GM21737 (cell line): ENCODE data around the gene EEIG2.
"Not testable (repeated sequence)": the region's sequence is repeated elsewhere in the genome, so short reads cannot be mapped to it uniquely, and the experiment has no call there.

ENCODE experiments used
- ATAC-seq: cut with Tn5 transposase; IDR thresholded peaks from one replicate; pipeline ENCODE4 v1.9.1; 2021; ENCODE audit warnings: mild to moderate bottlenecking, moderate library complexity; ENCODE audit not compliant: unreplicated experiment

The EEIG2 gene

GRCh38 chr1:108547493-108547892 lies 12.4 kb upstream of the EEIG2 start:
- not testable (repeated sequence) for ATAC-seq

- ATAC-seq = peak; percentile 82
Measured at GRCh38 chr1:108551137-108551862, 8.6 kb upstream of the EEIG2 start.

DNA sequence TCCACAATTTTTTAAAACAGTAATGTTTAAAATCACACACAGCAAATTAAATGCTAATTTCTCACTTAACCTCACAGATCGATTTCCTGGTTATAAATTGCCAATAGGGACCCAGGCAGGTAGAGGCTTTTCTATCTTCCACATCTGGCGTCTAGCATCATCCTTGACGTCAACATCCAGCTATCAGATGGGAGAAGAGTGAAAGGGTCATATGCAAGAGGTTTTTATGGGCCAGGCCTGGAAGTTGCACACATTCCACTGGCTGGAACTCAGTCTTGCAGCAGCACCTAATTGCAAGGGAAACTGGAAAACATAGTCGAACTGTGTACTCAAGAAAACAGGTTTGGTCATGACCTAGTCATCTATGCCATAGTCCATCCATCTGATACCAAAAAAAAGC lies 6.0 kb upstream of the EEIG2 start:
- no peak for ATAC-seq

- no peak for ATAC-seq
Measured at GRCh38 chr1:108554682-108555427, 5.0 kb upstream of the EEIG2 start.

DNA sequence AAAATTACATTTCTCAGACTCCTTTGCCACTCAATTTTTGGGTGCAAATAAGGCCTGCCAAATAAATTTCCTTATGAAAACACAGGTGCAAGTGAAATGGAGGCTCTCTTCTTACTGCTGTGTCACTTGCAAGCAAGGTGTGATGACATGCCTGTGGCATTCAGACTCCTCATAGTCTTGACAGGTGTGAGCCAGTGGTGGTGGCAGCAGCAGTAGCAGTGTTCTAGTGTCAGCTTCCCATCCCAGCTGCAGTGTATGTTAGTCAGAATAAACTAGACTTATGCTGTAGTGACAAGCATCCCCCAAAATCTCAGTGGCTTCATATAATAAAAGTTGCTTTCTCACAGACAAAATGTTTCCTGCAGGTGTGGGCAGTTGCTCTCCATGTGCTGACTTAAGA lies 3.8 kb upstream of the EEIG2 start:
- ATAC-seq = no peak

DNA sequence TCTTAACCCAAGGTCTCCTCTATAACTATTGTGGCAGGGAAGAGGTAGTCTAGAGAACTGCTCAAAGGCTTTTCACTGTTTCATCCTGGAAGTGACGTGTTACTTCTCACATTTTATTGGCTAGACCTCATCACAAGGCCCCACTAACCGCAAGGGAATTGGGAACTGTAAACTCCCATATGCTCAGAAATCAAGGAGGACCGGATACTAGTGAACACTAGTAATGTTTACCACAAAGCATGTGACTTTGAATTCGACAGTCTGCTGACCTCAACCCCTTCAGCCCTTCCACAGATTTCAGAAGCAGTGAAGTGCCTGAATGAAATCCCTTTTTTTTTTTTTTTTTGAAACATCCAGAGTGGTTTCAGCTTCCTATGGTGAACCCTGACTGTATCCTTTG lies 3.4 kb upstream of the EEIG2 start:
- ATAC-seq = no peak

DNA sequence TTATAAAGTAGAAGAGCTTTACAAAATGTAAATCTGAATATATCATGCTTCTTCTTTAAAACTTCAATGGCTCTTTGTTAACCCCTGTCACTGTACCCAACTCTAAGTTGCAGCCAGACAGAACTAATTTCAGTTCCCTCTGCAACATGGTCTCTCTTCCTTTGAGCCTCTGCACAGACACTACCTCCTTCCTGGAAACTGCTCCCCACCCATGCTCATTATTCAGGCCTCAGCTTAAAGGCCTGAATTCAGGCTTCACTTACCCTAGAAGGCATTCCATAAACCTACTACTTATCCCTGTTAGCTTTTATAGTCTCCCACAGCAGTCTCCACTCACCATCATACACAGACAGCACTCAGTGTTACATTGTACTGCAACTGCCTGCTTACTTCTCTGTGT lies 2.6 kb upstream of the EEIG2 start:
- ATAC-seq = no peak

DNA sequence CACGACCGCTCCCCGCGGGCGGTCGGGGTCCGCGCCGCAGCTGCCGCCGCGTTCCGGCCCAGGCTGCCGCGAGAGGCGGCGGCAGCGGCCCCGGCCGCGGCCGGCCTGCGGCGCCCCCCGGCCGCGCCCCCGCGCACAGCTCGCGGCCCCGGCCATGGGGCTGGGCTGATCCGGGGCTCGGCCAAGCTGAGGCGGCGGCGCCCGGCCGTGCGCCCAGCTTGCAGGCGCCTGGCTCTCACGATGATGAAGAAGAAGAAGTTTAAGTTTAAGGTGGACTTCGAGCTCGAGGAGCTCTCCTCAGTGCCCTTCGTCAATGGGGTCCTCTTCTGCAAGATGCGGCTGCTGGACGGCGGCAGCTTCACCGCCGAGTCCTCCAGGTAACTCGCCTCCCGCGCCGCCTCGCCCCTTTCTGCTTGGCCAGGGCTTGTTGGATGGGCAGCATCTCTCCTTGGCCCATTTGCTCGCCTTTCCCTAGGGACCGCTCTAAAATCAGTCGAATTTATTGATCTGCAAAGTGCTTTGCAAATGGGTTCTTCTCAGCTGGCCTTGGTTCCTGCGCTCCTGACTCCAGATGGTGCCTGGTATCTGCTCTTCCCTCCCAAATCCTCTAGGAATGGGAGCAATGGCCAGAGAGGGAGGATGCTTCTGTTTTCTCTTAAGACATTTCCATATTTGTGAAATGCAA lies 431 bp downstream of the EEIG2 start:
- ATAC-seq = peak; percentile 32

GRCh38 chr1:108560874-108561459 lies 1.1 kb downstream of the EEIG2 start:
- peak; percentile 37 for ATAC-seq

DNA sequence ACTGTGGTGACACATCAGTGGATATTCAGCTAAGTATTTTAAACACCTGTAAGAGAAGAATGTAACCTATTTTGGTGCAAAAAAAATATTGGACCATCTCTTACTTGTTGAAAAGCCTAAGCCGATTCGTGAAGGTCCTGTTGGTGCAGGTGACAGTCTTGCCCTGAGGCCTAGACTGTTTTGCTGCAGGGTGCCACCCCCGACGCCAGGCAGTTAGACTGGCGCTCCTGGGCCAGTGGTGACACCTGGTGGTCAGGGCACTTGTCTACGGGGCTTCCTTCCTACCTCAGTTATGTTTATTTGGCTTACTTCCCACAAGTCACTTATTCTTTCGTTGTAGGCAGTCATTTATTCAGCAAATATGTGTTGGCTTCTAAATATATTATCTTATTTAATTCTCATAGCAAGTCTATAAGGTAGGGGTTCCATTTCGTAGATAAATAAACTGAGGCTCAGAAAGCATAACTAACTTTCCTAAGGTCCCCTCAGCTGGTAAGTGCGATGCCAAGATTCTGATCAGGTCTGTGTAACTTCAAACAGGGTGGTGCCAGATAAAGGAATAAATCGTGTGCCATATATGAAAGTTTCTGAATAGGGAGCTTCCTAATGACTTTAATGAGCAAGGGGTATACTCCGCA lies 1.9 kb downstream of the EEIG2 start:
- ATAC-seq = peak; percentile 53

DNA sequence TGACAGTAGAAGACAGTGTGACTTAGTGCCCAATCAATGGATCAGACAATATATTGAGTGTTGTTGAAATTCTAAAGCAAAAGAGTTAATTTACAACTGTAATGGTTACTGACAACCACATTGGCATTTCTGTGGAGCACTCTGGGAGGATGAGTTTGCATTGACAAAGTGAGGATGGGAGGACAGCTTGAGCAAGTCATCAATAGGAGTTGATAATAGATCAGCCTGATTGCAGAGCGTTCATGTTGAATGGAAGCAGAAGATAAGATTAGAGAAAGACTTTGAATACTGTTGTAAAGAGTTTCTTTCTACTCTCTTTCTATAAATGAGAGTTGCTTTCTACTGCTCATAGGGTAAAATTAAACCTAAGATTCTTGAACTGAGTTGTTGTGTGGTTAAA lies 3.9 kb downstream of the EEIG2 start:
- no peak for ATAC-seq

GRCh38 chr1:108565081-108565480 lies 5.2 kb downstream of the EEIG2 start:
- no peak for ATAC-seq

GRCh38 chr1:108565512-108565911 lies 5.6 kb downstream of the EEIG2 start:
- no peak for ATAC-seq

GRCh38 chr1:108568589-108568988 lies 8.7 kb downstream of the EEIG2 start:
- no peak for ATAC-seq

GRCh38 chr1:108569097-108569728 lies 9.3 kb downstream of the EEIG2 start:
- no peak for ATAC-seq

GRCh38 chr1:108570128-108570527 lies 10.2 kb downstream of the EEIG2 start:
- peak; percentile 97 for ATAC-seq

GRCh38 chr1:108570998-108571401 lies 11.1 kb downstream of the EEIG2 start:
- no peak for ATAC-seq

- no peak for ATAC-seq
Measured at GRCh38 chr1:108572182-108572581, 12.3 kb downstream of the EEIG2 start.

- ATAC-seq = no peak
Measured at GRCh38 chr1:108573183-108573582, 13.3 kb downstream of the EEIG2 start.

GRCh38 chr1:108574008-108574407 lies 14.1 kb downstream of the EEIG2 start:
- no peak for ATAC-seq

DNA sequence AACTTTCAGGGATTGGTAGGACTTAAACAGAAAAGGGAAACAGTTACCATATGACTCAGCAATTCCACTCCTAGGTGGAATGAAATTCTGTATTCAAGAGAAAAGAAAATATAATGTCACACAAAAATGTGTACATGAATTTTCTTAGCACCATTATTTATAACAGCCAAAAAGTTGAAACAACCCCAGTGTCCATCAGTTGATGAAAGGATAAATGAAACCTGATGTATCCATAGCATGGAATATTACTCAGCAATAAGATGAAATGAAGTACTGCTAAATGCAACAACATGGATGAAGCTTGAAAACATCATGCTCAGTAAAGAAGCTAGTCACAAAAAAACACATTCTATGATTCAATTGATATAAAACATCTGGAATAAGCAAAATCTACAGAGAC lies 15.5 kb downstream of the EEIG2 start:
- ATAC-seq = no peak
